Stromal cell of bone marrow (primary cell): ENCODE data around the gene SCAPER.
"Not testable (repeated sequence)": the region's sequence is repeated elsewhere in the genome, so short reads cannot be mapped to it uniquely, and the experiment has no call there.

Experiments used
- DNase-seq: peaks from one replicate; pipeline ENCODE4 v3.0.0-alpha.2; 2012; ENCODE audit warnings: low read depth

Gene SCAPER

DNA sequence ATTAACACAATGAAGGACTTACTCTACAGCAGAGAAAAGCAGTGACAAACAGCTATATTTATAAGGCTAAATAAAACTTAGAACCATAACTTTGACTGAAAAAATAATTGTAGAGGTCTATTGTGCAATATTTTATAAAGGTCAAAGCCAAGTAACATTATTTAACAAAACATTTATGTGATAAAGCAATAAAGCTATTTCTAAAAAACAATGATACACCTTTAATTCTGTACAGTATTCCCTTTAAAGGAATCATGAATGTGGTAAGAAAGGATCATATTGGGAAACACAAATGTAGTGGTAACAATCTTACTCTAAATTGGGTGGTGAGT is 332.2 kb downstream of the SCAPER start:
- DNase-seq = no peak

DNA sequence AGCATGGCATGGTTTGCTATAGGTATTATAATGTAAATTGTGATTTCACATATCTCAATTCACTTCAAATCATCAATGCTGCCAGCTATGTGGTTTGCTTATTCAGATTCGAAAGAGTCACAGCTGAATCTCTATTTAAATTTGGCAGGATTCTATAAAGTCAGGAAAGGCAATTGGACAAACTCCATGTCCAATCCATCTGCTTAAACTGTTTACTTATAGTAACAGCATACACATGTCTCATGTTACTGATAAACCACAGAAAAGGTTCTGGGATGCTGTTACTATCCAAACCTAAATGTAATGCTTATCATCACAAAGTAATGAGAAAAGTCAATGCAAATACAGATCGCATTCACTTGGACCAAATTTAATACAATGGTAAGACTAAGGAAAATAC is 338.9 kb downstream of the SCAPER start:
- DNase-seq = peak; percentile 13

DNA sequence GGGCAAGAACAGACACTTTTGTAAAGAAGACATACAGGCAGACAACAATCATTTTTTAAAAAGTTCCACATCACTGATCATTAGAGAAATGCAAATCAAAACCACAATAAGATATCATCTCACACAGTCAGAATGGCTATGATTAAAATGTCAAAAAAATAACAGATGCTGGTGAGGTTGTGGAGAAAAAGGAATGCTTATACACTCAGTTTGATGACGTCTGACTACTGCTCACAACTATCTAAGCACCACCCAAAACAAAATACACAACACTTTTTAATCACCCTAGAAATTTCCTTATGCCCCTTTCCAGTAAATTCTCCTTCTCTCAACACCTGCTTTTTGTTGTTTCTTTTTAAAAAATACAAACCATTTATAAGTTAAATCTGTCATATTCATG is 339.8 kb downstream of the SCAPER start:
- no peak for DNase-seq

DNA sequence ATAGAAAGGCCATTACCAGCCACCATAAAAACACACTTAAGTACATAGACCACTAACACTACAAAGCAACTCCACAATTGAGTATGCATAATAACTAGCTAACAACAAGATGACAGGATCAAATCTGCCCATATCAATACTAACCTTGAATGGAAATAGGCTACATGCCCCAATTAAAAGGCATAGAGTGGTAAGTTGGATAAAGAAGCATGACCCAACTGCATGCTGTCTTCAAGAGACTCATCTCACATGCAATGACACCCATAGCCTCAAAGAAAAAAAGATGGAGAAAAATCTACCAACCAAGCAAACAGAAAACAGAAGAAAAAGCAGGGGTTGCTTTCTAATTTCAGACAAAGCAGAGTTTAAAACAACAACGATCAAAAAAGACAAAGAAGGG is 349.9 kb downstream of the SCAPER start:
- no peak for DNase-seq

DNA sequence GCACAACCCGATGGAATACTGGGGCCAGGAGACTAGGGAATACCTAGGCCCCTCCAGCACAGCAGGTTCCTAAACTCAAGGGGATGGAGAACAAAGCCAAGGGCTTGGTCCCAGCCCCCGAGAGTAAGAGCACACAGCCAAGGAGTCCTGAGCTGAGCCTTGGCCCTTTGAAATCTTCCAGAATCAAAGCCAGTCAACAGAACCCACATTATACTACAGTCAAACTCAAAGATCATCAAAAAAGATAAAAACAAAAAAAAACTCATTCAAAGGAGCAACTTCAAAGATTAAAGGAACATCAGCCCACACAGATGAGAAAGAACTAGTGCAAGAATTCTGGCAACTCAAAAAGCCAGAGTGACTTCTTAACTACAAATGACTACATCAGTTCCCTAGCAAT is 351.6 kb downstream of the SCAPER start:
- DNase-seq = no peak

DNA sequence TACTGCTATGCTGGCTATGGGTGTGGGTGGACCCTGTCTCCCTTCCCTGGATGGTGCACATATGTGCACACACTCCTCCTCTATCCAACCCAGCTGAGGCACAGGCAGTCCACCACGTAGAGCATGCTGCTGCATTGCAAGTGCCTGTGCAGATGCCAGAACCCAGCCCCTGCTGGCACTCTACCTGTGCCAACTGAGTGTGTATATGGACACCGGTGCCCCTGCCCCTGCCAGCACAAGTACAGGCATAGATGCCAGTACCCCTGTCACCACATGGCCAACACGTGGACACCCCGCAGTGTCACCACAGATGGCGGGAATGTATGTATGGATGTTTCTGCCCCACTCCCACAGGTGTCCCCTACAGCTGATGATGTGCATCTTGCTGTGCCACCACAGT is 352.0 kb downstream of the SCAPER start:
- DNase-seq = no peak

DNA sequence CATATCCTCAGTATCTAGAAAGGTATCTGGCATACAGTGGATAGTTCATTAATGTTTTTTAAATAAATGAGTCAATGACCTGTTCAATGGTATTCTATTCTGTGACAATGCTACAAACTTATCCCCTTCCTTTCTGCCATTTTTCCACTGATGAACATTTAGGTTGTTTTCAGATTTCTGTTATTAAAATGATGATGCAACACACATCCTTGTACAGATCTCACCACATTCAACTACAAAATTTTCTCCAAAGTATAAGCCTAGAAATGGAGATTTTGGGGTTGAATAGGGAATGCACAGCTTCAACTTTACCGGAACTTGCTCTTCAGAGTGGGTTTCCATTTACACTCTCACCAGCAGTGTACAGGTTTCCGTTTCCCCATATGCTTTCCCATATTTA is 358.3 kb downstream of the SCAPER start:
- no peak for DNase-seq

DNA sequence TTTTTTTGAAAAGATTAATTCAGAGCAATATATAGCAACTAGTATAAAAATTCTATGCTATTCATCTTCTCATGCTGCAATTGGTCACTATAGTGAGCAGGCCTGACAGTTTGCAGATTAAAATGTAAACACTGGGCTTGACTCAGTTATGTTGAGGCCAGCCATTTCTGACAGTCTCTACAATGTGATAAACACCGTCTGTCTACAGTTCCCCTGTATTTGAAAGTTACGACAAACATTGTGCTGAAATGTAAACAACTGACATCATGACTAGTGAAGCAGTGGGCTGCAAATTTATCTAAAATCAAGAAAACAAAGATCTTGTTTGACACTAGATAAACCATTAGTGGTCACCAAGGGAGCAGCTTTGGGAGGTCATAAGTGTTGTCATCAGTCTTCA is 371.1 kb downstream of the SCAPER start:
- DNase-seq = no peak

DNA sequence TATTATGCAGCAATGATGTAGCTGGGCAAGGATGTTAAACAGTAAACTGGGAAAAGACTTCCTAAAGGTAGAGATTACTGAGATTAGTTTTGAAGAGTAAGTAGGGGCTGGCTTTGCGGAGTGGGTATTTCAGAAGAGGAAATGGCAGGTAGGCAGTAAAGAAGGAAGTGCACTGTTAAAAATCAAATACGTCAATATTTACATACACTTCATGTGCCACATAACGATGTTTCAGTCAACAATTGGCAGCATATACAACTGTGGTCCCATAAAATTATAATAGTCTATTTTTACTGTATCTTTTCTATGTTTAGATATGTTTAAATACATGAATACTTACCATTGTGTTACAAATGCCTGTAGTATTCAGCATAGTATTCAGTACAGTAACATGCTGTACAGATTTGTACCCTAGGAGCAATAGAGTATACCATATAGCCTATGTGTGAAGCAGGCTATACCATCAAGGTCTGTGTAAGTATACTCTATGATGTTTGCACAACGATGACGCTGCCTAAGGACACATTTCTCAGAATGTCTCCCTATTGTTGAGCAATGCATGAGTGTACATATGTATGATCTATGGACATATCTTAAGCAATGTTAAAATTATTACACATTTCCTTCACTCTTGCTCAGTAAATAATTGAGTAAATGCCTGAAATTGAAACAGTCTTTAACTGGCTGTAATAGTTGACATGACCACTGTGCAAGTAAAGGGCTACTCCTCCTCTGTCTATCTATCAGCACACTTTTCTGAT is 371.9 kb downstream of the SCAPER start:
- DNase-seq = no peak

DNA sequence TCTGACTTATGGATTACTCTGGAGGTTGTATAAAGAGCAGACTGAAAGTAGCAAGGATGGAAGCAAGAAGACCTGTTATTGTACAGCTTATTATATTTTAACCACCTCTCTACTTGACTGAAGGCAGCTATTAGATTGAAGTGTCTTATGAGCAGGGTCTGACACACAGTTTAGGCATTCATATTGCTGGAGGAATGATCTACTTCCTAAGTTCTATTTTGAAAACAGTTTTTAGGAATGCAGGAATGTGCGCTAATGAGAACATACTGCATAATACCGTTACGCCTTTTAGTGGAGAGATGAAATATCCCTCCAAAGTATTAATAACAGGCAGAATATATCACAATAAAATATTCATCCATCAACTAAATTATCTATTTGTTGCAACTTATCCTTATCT is 375.2 kb downstream of the SCAPER start:
- DNase-seq = no peak

DNA sequence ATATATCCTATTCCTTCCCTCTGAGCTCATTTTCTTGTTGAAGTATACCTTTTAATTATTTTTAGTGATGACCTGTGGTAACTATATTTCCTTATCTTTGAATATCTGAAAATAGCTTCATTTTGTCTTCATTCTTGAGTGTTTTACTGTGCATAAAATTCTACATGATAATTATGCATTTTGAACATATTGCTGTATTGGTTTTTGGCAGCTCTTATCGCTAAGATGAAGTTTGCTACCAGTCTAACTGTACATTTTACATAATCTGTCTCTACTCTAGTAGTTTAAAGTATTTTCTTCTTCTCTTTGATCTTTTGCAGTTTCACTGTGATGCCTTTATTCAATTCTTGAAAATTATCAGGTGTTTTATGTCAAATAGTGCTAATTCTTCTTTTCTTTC is 379.0 kb downstream of the SCAPER start:
- DNase-seq = no peak

DNA sequence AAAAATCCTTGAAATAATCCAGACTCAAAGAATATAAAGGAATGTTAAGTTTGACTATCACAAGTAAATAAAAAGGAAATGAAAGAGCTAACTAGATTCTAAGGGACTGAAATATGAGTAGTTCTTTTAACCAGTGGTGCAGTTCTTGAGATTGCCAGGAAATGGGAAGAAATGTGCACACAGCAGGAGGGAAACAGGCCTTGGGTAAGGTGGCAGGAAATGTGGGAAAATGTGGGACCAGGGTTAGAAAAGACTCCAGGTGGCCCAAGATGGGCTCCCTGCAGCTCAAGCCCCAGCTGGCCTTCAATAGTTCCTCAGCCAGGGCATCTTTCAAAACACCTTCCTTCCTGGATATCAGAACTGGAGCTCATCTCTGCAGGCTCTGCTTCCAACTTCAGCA is 387.2 kb downstream of the SCAPER start:
- no peak for DNase-seq

DNA sequence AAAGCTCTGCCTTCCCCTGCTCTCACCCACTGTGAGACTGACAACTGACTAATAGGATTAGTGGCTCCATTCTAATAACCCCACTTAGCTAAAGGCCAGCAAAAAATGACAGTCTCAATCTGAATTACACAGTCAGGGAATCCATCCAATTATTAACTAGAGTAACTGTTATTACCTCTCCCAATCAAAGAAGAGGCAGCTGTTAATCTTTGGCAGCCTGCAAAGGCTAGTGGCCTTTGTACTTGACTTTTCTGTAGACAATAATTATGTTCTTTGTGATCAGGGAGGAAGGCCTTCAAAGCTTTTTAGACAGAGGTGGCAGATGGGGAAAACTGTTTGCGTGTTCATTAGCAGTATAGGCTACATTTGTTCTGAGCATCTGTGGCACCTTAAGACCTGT is 390.9 kb downstream of the SCAPER start:
- DNase-seq = no peak

DNA sequence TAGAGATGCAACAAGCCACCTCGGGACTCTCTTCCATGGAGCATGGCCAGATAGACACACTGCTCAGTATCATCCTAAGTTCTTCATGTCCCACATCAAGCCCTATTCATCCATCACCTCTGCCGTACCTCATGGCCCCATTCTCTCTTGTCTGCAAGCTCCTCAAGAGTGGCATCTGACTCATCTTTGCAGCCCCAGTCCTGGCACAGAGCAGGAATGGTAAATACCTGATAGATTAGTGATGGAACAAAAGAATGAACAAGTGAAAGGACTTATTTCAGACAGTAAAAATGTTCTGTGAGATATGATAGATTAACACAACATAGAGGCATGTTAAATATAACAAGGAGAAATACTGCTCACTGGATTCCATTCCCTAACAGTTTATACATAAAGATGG is 392.2 kb downstream of the SCAPER start:
- no peak for DNase-seq

DNA sequence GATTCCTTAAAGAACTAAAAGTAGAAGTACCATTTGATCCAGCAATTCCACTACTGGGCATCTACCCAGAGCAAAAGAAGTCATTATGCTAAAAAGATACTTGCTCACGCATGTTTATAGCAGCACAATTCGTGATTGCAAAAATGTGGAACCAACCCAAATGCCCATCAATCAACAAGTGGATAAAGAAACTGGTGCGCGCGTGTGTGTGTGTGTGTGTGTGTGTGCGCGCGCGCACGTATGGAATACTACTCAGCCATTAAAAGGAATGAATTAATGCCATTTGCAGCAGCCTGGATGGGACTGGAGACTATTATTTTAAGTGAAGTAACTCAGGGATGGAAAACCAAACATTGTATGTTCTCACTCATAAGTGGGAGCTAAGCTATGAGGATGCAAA is 394.5 kb downstream of the SCAPER start:
- not testable (repeated sequence) for DNase-seq

DNA sequence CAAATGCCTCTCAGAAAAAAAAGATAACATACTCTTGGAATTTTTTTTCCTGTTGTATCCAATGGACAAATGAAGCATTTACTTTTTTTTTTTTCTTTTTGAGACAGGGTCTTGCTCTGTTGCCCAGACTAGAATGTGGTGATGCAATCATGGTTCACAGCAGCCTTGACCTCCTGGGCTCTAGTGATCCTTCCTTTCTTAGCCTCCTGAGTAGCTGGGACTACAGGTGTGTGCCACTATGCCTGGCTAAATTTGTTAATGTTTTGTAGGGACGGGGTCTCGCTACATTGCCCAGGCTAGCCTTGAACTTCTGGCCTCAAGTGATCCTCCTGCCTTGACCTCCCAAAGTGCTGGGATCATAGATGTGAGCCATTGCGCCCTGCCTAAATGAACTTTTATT is 401.3 kb downstream of the SCAPER start:
- no peak for DNase-seq

DNA sequence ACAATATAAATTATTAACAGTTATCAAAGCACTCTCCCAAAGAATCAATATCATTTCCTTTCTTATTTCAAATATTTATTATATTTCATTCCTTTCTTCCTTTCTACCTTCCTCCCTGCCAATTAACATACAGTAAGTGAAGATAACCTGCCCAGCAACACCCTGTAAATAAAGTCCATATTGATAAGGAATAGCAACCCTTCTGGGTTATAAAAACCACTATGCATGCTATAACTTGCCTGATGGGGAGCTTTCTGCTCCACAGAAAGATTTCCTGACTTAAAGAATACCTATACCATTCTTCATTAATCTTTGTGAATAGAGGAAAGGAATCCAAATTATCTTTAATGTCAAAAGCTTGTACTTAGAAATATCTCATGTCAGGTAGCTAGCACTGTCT is 402.0 kb downstream of the SCAPER start:
- no peak for DNase-seq

DNA sequence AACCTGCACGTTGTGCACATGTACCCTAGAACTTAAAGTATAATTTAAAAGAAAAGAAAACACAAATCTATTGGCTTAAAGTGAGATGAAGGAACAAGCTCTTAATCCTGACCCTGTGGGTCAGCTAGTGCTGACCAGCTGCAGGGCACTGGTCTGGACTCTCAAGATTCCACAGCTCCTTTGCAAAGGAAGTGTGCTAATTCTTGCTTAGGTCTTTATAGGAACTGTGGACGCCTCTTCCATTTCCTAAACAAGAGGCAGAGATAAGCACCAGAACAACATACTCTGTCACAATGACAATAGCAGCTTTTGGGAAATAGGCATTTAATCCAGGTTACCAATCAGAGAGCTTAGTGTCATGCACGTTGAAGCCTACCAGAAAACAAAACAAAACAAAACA is 402.5 kb downstream of the SCAPER start:
- DNase-seq = no peak

DNA sequence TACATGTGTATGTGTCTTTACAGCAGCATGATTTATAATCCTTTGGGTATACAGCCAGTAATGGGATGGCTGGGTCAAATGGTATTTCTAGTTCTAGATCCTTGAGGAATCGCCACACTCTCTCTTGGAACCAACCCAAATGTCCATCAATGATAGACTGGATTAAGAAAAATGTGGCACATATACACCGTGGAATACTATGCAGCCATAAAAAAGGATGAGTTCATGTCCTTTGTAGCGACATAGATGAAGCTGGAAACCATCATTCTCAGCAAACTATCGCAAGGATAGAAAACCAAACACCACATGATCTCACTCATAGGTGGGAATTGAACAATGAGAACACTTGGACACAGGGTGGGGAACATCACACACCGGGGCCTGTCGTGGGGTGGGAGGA is 403.0 kb downstream of the SCAPER start:
- not testable (repeated sequence) for DNase-seq

DNA sequence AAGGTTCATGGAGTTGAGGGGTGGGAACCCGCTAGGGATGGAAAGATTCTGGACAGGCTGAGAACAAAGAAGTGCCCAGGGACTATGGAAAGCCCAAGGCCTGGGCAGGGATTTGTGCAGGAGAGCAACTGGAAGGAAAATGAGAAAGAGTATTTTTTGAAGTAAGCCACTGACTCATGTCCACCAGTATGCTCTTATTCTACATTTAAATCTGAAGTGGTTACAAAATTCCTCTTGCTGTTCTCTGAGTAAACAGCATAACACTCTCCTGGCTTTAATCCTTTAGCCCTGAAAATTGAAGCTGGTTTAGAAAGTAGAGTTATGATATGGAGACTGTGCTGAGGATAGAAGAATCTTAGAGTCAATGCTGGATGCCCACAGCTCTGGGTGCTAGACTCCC is 403.4 kb downstream of the SCAPER start:
- DNase-seq = peak; percentile 3

DNA sequence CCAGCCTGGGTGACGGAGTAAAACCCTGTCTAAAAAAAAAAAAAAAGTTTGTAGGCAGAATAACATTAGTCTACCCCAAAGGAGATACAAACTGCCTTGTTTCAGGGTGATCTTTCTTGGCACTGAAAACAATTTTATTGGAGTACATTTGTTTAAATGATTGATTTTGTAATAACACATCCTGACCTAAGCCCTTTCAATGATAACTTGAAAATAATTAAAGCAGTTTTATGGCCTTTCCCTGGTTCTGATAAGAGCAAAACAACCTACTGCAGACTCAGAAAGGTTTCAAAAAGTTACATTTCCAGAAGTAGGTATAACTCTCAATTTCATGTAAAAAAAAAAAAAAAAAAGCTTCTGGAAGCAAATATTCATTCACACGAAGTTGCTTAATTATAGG is 404.1 kb downstream of the SCAPER start:
- no peak for DNase-seq

DNA sequence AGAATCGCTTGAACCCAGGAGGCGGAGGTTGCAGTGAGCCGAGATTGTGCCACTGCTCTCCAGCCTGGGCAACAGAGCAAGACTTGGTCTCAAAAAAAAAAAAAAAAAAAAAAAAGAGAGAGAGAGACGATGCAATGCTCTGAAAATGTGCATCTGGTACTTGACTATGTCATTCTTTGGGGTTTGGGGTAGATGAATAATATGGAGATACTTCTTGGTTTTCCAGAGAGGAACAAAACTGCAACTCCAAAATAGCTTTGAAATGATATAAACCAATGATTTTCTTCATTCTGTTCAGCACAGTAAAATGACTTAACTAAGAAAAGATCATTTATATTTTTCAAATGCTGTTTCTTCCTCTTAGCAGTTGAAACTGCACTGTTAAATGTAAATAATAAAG is 409.7 kb downstream of the SCAPER start:
- DNase-seq = no peak

DNA sequence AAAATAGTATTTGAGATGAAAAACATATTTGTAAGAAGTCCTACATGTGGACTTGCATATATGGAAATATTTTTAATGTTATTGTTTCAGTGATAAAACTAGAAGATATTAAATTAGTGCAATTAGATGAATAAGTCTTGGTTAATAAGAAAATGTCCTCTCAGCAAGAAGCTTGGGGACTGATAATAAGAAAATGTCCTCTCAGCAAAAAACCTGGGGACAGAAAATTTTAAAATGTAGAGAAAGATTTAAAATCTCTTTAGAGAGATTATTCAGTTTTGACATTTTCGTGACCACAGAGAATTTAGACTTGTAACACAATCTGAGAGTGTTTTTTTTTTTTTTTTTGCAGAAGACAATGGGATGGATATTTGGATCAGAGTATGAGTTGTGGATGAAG is 412.6 kb downstream of the SCAPER start:
- no peak for DNase-seq

DNA sequence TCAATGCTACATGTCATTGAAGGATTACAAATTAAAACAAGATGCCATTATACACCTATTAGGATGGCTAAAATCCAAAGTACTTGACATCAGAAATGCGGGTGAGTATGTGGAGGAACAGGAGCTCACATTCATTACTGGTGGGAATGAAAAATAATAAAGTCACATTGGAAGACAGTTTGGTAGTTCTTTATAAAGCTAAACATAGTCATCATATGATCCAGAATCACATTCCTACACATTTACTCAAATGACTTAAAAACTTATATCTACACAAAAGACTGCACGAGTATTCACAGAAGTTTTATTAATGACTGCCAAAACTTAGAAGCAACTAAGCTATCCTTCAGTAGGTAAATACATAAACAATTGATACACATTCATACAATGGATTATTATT is 421.4 kb downstream of the SCAPER start:
- DNase-seq = no peak

DNA sequence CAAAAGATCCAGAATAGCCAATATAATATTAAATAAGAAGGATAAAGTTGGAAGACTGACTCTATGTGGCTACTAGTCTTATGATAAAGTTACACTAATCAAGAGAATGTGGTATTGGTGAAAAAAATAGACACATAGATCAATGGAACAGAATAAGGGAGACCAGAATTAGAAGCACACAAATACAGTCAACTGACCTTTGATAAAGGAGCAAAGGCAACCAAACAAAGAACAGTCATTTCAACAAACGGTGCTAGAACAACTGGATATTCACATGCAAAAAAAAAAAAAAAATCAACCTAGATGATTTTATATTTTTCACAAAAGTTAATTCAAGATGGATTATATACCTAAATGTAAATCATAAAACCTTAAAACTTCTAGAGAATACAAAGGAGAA is 422.1 kb downstream of the SCAPER start:
- DNase-seq = no peak
